Fibroblast of skin of left biceps (primary cell): Measurements from ENCODE around the gene ITK.
A peak's percentile ranks its signal among the peaks of the same experiment; 100 is the strongest.
"Not testable (repeated sequence)": the region's sequence is repeated elsewhere in the genome, so short reads cannot be mapped to it uniquely, and the experiment has no call there.

Experiments
- DNase-seq, 2 experiments: peaks; one replicate each; pipeline ENCODE4 v3.0.0-alpha.2; 2013; ENCODE audit warnings: low read depth in 2 of 2

Gene ITK

DNA sequence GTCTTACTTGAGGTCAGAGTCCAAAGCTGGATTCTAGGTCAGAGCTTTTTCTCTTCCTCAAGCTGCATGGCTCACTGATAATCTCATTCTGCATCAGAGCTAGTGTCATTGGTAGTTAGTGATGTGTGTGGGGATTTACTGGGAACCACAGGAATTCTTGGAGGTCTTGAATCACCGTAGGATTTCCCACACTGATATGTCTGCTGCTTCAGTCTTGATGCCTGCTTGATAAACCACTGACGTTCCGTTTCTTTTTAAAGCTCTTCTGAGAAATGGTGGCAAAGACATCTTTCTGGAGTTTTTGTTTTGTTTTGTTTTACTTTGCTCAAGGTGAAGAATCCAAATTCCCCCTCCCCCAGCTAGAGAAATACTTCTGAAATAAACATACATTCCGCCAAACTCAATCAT, 13.4 kb upstream of the ITK start:
- peak; percentile 67 to 72 for DNase-seq

DNA sequence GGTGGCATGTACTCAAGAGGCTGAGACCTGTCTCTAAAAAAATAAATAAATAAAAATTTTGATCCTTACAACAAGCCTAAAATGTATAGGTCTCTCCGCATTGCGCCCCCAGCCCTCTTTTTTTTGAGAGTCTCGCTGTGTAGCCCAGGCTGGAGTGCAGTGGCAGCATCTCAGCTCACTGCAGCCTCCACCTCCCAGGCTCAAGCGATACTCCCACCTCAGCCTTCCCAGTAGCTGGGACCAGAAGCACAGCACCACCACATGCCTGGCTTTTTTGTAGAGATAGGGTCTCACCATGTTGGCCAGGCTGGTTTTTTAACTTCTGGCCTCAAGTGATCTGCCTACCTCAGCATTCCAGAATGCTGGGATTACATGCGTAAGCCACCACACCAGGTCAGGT, 12.4 kb upstream of the ITK start:
- no peak for DNase-seq

DNA sequence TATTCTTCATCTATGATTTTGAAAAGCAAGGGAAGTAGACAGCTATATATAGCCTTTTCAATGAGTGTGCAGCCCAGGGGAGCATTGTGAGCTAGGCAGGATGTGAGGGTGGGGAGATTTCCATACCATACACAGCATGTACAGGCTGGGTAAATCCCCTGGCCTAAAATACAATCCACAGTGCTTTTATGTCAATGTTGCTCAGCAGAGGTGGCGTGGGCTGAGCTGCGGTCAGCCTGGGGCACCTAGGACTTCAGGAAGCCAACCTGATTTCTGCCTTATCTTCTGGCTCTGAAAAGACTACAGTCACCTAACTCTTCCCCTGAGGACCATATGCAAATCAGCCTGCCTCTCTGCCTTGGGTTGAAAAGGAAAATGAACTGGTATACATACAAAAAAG, 8.2 kb upstream of the ITK start:
- no peak for DNase-seq

DNA sequence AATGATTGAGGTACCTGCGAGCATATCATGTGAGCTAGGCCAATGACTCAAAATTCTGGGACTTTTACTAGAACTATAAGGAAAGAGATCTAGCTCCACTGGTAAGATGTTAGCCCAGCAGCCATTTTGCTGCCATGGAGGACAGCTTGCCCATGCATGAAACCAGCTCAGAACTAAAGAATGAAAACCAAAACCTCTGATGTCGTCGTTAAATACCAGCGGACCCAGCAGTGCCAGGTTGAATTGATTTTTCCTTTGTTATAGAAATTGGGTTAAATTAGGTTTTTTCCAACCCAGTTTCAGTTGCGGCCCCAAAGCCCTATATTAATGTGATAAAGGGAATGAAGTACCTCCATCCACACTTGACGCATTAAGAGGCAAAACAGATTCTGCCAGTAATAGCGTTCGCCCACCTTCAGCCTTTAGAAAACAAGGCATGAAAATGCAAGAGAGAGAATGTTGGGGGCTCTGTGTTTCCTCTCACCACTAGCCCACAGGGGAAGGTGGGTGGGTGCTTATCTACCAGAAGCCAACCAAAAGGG, 5.5 kb upstream of the ITK start:
- DNase-seq, result no peak

DNA sequence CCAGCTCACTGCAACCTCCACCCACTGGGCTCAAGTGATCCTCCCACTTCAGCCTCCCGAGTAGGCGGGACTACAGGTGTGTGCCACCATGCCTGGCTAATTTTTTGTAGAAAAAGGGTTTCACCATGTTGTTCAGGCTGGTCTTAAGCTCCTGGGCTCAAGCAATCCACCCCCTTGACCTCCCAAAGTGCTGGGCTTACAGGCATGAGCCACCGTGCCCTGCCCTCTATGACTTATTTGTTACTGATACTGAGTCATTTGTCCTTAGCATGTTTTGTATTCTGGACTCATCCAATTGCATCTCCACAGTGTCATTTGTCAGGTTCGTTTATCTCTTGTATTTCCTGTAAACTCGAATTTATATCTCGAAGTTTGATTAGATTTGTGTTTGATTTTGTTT, 2.7 kb upstream of the ITK start:
- no peak for DNase-seq

DNA sequence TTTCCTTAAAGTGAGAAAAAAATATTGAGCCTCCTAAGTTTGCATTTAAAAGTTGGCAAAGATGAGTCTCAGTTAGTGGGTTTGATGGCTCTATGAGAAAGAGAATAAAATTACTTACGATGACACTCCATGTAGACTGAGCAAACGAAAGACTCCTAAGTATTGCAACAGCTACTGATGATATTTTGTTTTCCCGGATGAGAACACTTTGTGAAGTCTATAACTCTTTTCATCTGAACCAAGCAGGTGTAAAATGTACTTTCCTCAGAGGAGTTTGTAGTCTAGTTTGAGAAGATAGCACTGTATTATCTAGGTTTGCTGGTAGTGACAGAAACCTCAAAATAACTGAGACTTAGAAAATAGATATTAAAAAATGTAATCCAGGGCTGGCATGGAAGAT, 1.7 kb upstream of the ITK start:
- no peak for DNase-seq

DNA sequence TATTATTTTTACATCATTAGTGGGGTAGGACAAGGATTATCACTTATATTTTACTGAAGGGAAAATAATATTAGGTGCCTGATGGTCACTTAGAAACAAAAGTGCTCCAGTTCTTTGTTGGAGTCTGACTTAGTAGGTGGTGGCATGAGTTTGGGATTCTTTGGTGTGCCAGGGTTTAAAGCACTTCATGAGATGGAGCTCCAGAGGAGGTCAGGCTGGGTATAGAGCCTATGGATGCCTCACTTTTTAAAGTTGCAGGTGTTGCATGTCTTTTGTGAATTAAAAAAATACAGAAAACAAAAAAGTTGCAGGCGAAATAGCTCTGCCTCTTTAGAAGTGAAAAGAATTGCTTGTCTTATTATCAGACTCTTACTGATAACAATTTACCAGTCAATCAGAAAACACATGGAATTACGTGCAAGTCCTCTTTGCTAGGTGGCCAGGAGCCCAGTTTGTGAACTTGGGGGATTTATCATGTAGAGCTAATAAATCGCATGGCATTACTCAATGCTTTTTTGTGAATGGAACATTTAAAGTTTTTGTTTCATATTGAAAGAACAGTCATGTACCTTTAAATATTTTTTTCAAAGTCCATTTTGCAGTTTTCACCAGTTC, 1.6 kb downstream of the ITK start:
- DNase-seq, result no peak

DNA sequence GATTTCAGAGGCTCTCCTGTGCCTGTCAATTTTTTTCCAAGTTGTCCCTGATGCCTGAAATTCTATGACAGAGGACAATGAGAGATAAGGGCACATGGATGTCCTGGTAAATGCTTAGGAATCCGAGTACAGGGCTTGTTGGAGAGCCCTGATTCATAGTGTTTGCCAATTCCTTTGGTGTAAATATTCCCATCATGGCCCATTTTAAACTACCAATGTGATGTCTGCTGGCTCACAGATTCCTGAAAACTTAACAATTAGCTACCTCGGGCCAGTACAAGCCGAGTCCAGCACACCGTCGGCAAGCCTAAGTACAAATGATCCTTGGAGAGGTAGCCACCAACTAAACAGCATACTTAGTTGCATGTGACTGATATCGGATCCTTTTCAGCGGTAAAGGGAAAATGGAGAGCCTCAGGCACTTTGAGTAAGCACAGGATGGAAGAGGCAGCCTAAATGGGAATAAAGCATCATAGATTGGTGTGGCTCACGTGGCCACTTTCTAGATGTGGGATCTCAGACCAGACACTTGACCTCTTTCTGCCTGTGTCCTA, 3.6 kb downstream of the ITK start:
- no peak for DNase-seq

DNA sequence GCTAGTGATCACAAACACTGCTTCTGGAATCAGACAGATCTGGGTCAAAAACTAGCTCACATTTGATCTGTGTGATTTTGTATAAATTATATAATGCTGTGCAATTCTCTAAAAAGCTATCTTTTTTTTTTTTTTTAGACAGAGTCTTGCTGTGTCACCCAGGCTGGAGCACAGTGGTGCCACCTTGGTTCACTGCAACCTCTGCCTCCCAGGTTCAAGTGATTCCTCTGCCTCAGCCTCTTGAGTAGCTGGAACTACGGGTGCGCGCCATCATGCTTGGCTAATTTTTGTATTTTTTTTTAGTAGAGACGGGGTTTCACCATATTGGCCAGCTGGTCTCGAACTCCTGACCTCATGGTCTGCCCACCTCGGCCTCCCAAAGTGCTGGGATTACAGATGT, 4.5 kb downstream of the ITK start:
- not testable (repeated sequence) for DNase-seq

DNA sequence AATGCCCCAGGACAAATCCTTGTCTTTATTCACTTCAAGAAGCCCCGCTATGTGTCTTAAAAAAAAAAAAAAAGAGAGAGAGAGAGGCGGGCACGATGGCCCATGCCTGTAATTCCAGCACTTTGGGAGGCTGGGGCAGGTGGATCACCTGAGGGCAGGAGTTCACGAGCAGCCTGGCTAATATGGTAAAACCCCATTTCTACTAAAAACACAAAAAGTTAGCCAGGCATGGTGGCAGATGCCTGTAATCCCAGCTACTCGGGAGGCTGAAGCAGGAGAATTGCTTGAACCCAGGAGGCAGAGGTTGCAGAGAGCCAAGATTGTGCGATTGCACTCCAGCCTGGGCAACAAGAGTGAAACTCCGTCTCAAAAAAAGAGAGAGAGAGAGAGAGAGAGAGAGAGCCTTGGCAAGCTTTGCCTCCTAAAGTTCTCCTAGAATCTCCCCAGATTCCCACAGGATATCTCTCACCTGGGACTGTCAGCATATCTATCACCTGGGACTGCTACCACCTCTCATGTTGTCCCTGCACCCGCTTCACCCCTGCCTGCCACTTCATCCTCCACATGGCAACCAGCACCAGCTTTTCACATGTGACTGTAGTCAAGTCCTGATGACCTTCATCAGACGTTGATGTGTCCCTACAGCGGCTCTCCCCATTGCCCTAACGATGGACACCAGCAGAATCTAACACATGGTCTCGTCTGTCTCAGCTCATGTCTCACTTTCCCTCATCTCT, 5.8 kb downstream of the ITK start:
- DNase-seq, result no peak

DNA sequence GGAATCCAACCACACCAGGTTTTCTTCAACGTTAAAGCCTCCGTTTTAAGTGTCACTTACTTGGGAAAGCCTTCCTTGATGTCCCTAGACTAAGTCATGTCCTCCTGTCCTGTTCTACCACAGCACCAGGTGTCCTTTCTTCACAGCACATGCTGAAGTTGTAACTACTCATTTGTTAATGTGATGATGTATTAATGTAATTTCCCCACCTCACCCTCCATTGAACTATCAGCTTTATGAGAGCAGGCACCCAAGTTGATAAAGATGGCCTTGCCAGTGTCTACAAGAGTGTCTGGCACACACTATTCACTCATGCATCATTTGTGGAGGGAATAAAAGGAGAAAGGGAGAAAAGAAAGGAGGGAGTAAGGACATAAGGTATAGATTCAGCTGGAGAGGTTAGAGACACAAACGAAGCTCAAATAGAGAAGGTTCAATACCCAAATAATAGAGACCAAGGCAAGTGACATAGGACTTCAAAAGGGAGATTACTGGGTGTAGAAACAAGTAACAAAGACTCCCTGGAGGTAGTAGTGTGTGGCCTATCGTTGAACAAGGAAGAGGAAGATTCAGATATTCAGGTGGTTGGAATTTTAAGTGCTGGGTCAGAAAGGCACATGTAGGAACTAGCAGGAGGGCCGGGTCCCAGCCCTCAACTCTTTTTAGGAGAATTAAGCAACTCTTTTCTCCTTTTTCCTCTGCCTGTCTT, 6.6 kb downstream of the ITK start:
- DNase-seq, result no peak

DNA sequence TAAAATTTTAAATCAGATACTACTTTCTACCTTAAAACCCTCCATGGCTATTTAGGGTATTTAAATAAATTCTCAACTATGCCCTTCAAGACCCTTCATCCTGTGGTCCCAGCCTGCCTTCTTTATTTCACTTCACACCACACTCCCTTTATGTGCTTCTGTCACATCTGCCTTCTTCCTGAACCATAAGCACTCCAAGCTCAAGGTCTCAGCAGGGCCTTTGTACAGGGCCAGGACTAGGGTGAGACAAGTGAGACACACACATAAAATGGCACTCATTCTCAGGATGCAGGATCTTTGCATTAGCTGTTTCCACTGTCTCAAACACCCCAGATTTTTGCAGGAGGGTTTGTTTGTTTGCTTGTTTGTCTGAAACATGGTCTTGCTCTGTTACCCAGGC, 7.6 kb downstream of the ITK start:
- DNase-seq, result no peak

DNA sequence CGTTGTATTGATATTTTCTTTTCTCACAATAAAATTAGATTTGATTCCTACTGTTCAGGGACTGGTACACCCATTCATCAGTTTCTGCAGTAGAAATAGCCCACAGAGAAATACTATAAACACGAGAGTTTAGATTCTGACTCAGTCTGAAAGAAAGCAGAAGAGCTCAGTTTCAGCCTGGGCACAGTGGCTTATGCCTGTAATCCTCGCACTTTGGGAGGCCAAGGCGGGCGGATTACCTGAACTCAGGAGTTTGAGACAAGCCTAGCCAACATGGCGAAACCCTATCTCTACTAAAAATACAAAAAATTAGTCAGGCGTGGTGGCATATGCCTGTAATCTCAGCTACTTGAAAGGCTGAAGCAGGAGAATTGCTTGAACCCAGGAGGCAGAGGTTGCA, 8.6 kb downstream of the ITK start:
- DNase-seq, result no peak

DNA sequence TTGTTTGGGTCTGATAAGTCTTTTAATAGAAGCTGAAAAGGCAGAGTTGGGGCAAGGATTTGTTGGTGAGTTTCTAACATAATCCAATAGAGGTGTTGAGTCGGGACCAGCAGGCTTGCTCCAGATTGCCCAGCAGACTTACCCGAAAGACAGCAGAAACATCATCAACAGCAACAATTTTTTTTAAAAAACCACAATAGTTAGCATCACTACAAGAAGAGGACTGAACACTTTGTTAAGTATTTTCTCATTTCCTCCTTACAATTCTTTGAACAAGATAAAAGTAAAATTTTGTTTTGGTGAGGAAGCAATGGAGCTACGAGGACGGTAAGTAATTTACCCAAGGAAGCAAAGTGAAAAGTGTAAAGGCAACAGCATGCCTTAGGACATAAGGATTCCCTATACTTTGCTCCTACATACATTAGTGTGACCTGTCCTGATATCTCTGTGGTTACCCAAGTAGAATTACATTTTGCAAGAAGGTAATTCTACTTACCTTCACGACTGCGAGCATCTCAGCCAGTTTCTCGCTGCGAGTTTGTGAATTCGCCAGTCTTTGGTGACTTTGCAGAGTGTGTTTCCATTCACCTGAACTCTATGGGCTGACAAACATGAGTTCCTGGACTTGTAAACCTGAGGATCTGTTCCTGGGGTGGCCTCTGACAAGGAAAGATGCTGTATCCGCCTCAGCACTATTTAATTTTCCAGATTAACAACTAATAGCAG, 13.2 kb downstream of the ITK start:
- no peak for DNase-seq

DNA sequence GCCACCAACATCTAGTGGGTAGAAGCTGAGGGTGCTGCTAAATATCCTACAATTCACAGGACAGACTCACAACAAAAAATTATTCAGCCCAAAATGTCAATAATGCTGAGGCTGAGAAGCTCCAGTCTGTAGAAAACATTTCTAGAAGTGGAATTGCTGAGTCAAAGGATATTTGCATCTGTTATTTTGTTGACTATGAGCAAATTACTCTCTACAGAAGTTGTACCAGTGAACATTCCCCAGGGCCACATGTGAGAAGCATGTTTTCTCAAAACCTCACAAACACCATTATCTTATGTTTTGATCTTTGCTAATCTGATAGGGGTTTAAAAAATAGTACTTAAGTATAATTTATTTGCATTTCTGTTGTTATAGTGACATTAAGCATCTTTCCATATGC, 15.4 kb downstream of the ITK start:
- no peak for DNase-seq

DNA sequence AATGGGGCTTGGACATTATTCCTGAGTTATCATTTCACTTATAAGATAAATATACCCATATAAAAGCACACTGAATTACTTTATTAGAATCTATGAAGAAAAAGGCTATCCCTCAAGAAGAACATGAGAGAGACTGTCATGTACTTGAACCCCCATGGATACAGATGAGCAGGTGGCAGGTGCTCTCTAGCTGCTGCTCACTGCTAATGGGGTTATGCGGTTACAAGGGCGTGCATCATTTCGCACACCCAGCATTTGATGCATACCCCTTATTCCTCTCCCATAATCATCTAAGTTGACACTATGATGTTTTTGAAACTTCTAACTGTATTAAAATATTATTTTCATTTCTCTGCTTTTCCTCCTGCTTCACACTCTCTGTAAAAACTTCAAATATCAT, 16.4 kb downstream of the ITK start:
- no peak for DNase-seq

DNA sequence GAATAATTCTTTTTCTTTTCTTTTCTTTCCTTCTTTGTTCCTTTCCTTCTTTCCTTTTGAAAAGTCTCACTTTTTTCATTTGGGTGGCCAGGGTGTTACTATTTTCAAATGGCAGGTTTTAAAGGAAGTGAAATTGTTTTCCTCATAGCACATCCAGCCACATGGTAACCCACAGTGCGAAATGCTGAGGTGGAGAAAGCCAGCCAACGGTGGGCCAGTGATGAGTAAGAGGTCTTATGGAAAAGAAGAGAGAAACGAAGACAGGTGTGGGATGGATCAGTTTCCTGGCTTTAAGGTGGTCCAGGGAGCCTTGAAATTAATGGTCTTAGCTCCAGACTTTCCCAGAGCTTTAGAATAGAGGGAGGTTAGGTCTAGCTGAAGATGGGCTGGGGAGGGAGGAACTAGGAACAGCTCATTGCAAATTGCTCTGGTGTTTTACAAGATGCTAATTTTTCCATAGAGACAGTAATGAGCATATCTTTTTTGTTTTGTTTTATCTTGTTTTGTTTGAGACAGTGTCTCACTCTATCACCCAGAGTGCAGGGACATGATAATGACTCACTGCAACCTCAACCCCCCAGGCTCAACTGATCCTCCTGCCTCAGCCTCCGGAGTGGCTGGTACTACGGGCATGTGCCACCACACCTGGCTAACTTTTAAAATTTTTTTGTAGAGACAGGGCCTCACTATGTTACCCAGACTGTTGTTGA, 17.8 kb downstream of the ITK start:
- DNase-seq, result no peak

DNA sequence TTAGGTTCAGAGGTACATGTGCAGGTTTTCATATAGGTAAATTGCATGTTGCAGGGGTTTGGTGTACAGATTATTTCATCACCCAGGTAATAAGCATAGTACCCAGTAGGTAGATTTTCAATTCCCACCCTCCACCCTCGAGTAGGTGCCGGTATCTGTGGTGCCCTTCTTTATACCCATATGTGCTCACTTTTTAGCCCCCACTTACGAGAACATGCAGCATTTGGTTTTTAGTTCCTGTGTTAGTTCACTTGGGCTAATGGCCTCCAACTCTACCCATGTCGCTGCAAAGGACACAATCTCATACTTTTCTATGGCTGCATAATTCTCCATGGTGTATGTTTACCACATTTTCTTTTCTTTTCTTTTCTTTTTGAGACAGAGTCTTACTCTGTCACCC, 21.2 kb downstream of the ITK start:
- DNase-seq, result no peak

DNA sequence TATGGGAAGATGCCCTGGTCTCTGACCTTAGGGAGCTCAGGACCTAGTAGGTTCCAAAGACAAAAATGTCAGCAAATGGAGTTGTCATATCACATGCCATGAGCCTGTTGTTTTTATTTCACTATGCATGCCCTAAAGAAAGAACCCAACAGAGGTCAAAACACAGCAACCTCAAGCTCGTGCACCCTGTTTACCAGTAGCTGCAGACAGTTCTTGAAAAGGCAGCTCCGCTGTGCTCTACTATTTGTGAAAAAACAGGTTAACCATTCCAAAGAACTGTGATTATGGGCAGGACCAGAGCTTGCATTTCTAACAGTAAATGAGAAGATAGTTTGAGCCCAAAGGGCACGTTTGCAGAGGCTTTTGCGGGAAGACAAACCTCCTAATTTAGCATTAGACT, 22.8 kb downstream of the ITK start:
- DNase-seq, result no peak

DNA sequence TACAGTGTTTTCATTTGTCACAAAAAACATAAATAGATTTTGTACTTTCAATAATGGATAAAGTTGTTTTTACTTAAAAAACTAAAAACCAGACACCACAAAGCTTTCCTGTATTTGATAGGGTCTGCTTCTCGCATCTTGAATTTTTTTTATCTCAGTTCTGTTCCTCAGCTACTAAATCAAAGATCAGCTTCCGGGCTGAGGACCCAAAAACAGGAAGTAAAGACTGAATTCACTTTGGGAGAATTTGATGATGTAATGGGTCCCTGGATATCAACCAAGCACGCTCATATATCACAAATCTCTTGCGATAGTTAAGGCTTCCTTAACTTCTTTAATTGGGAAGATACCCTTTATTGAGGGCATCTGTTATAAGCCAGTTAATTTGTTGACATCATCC, 24.1 kb downstream of the ITK start:
- no peak for DNase-seq

DNA sequence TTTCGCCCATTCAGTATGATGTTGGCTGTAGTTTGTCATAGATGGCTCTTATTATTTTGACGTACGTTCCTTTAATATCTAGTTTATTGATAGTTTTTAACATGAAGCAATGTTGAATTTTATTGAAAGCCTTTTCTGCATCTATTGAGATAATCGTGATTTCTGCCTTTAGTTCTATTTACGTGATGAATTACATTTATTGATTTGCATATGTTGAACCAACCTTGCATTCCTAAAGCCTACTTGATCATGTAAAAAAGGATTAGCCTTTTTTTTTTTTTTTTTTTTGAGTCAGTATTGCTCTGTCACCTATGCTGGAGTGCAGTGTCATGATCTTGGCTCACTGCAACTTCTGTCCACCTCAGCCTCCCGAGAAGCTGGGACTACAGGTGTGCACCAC, 25.1 kb downstream of the ITK start:
- no peak for DNase-seq
